GM23338 (cell line): ENCODE data around the gene ZMYND11. TPM values are rescaled to one million over a fixed set of nuclear protein-coding genes. Genes with fewer than 3 reads are reported as not detected.

Experiments used
- ATAC-seq: fragments of 200-7000 bp; cut with Tn5 transposase; 3 replicates; pipeline ENCODE4 v1.9.1; 2020
- DNase-seq: peaks from one replicate; pipeline ENCODE4 v3.0.0-alpha.2; 2015; ENCODE audit warnings: low spot score
- H2AFZ ChIP-seq: fragments of 200-600 bp; sonication (generic); 2 replicates; pipeline ENCODE4 v1.8.0; 2016; ENCODE audit warnings: antibody characterized with exemption, mild to moderate bottlenecking, moderate library complexity
- H3F3A ChIP-seq: fragments of 200-600 bp; sonication (generic); replicated peaks from 2 replicates; pipeline ENCODE4 v1.8.0; 2017; ENCODE audit warnings: antibody characterized with exemption, mixed run types, low read depth
- H3K27ac ChIP-seq: fragments of 200-600 bp; sonication (generic); 2 replicates; pipeline ENCODE4 v1.6.1; 2016; ENCODE audit warnings: low read depth
- H3K27me3 ChIP-seq: fragments of 200-600 bp; sonication (generic); 2 replicates; pipeline ENCODE4 v1.8.0; 2016; ENCODE audit warnings: mild to moderate bottlenecking, mixed run types, moderate library complexity; ENCODE audit not compliant: insufficient read depth
- H3K36me3 ChIP-seq: fragments of 200-600 bp; sonication (generic); 2 replicates; pipeline ENCODE4 v1.8.0; 2016; ENCODE audit warnings: mild to moderate bottlenecking; ENCODE audit not compliant: insufficient read depth
- H3K4me1 ChIP-seq: fragments of 200-600 bp; sonication (generic); 2 replicates; pipeline ENCODE4 v1.8.0; 2016; ENCODE audit warnings: mild to moderate bottlenecking, moderate library complexity; ENCODE audit not compliant: insufficient read depth
- H3K4me2 ChIP-seq: fragments of 200-600 bp; sonication (generic); 2 replicates; pipeline ENCODE4 v1.7.1; 2017; ENCODE audit warnings: mixed run types
- H3K4me3 ChIP-seq: fragments of 200-600 bp; sonication (generic); 2 replicates; pipeline ENCODE4 v1.6.1; 2016; ENCODE audit warnings: mixed run types
- H3K79me2 ChIP-seq: fragments of 200-600 bp; sonication (generic); replicated peaks from 2 replicates; pipeline ENCODE4 v1.8.0; 2017; ENCODE audit warnings: mild to moderate bottlenecking; ENCODE audit not compliant: insufficient read depth
- H3K9me2 ChIP-seq: fragments of 200-600 bp; sonication (generic); 2 replicates; pipeline ENCODE4 v1.8.0; 2017; ENCODE audit not compliant: insufficient read depth
- H4K20me1 ChIP-seq: fragments of 200-600 bp; sonication (generic); replicated peaks from 2 replicates; pipeline ENCODE4 v1.8.0; 2017; ENCODE audit warnings: mild to moderate bottlenecking; ENCODE audit not compliant: insufficient read depth
- H3K27ac Mint-ChIP-seq: 2 replicates; pipeline ENCODE4 v1.8.0; 2020; ENCODE audit warnings: inconsistent platforms, mild to moderate bottlenecking, moderate library complexity, mixed read lengths
- H3K27me3 Mint-ChIP-seq: 3 replicates; pipeline ENCODE4 v1.8.0; 2022; ENCODE audit warnings: low read depth, mild to moderate bottlenecking, moderate library complexity, mixed read lengths, inconsistent platforms; ENCODE audit not compliant: insufficient read depth, poor library complexity
- H3K36me3 Mint-ChIP-seq: 3 replicates; pipeline ENCODE4 v1.8.0; 2021; ENCODE audit warnings: low read depth, mild to moderate bottlenecking, inconsistent platforms, moderate library complexity, mixed read lengths
- H3K4me1 Mint-ChIP-seq: 3 replicates; pipeline ENCODE4 v1.8.0; 2020; ENCODE audit warnings: mild to moderate bottlenecking, inconsistent platforms, mixed read lengths
- H3K4me3 Mint-ChIP-seq: 3 replicates; pipeline ENCODE4 v1.8.0; 2021; ENCODE audit warnings: moderate library complexity, mild to moderate bottlenecking, inconsistent platforms, mixed read lengths
- H3K9me3 Mint-ChIP-seq: 3 replicates; pipeline ENCODE4 v1.8.0; 2020; ENCODE audit warnings: moderate library complexity, mild to moderate bottlenecking, inconsistent platforms, mixed read lengths
- ETS1 ChIP-seq: IDR thresholded peaks from 2 replicates; pipeline ENCODE4 v1.6.1; 2016; ENCODE audit warnings: antibody characterized with exemption
- EZH2 ChIP-seq: fragments of 200-600 bp; sonication (generic); IDR thresholded peaks from one replicate; pipeline ENCODE4 v1.8.0; 2017; ENCODE audit warnings: antibody characterized with exemption, mild to moderate bottlenecking, low read depth; ENCODE audit not compliant: unreplicated experiment
- JUNB ChIP-seq: IDR thresholded peaks from one replicate; pipeline ENCODE4 v1.6.1; 2016; ENCODE audit warnings: antibody characterized with exemption; ENCODE audit not compliant: unreplicated experiment
- NANOG ChIP-seq: IDR thresholded peaks from 2 replicates; pipeline ENCODE4 v1.6.1; 2016; ENCODE audit warnings: antibody characterized with exemption, borderline replicate concordance
- STAT1 ChIP-seq: IDR thresholded peaks from one replicate; pipeline ENCODE4 v1.6.1; 2016; ENCODE audit warnings: antibody characterized with exemption; ENCODE audit not compliant: unreplicated experiment
- ZNF114 ChIP-seq: fragments of 250-450 bp; sonication (Bioruptor Pico); IDR thresholded peaks from 2 replicates; pipeline ENCODE4 v1.5.0; 2020; ENCODE audit warnings: mild to moderate bottlenecking, moderate library complexity
- ZNF462 ChIP-seq: fragments of 250-450 bp; sonication (Bioruptor Pico); IDR thresholded peaks from 2 replicates; pipeline ENCODE4 v1.5.0; 2020; ENCODE audit warnings: mild to moderate bottlenecking, moderate library complexity
- polyA plus RNA-seq: library from polyadenylated mRNA; unstranded; fragments of >200 nt; fragmentation: Nextera tagmentation; extraction: Ambion mirVana; gene quantifications from 2 replicates; pipeline ENCODE4 v1.2.1, GENCODE V29; 2016
- total RNA-seq: library from RNA; depleted of rRNA; stranded (reverse); fragments of >200 nt; shearing (Covaris generic); gene quantifications from 2 replicates; pipeline ENCODE4 v1.2.3, GENCODE V29; 2014

Gene ZMYND11
- total and polyA plus RNA-seq, 2 experiments from 2014 or later: 8.9 to 16.9 TPM

GRCh38 chr10:173741-174140 lies 38.5 kb downstream of the ZMYND11 start (continued):
- TF ChIP-seq ZNF462 (CRISPR knock-in tag): no peak
- no peak for TF ChIP-seq EZH2
- TF ChIP-seq STAT1: no peak
- TF ChIP-seq ZNF114: no peak

- no peak overlapping the region for H3K4me3 ChIP-seq
- H3K27ac Mint-ChIP-seq: no peak overlapping the region
- H3K4me3 Mint-ChIP-seq: no peak overlapping the region
- DNase-seq (no peak), ATAC-seq (no peak)
- H3K36me3 ChIP-seq: no peaks in the 10 kb centered on the region
- peaks cover 2% of the 10 kb centered on the region; the same call in 1 of the 2 replicates for H4K20me1 ChIP-seq
- H2AFZ ChIP-seq: no peak overlapping the region
- no peaks in the 10 kb centered on the region for H3K27me3 Mint-ChIP-seq
- no peak overlapping the region for H3K4me2 ChIP-seq
- no peaks in the 10 kb centered on the region for H3K9me3 Mint-ChIP-seq
- H3F3A ChIP-seq: no peaks in the 10 kb centered on the region
- H3K4me1 ChIP-seq: no peaks in the 10 kb centered on the region
- H3K9me2 ChIP-seq: no peaks in the 10 kb centered on the region
- peaks cover 3% of the 10 kb centered on the region; the same call in 2 of the 3 replicates for H3K36me3 Mint-ChIP-seq
- H3K27me3 ChIP-seq: no peaks in the 10 kb centered on the region
- no peak overlapping the region for H3K27ac ChIP-seq
- no peaks in the 10 kb centered on the region for H3K4me1 Mint-ChIP-seq
- H3K79me2 ChIP-seq: peaks cover 22% of the 10 kb centered on the region
- TF ChIP-seq ZNF114: no peak
- TF ChIP-seq JUNB: no peak
- no peak for TF ChIP-seq NANOG
- TF ChIP-seq ETS1: no peak
- TF ChIP-seq ZNF462 (CRISPR knock-in tag): no peak
These were observed 41.4 kb downstream of the ZMYND11 start for GRCh38 chr10:176677-177076.
